ENCODE results near the gene NBPF15.
"Not testable (repeated sequence)": the region's sequence is repeated elsewhere in the genome, so short reads cannot be mapped to it uniquely, and the experiment has no call there.

DNA sequence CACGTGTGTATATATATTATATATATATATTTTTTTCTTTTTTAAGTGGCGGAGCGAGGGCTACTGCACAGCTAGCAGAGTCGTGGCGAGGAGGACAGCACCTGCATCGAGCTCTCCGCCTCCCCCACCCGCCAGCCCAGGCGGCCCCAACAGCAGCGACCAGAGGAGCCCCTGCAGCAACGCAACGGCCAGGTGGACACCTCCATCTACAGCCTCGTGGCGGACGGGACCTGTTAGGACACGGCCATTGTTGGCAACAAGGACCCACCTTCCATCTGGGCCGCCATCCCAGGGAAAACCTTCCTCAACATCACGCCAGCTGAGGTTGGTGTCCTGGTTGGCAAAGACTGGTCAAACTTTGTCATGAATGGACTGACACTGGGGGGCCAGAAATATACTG, 19.1 kb downstream of the NBPF15 start:
- not testable (repeated sequence) for TF ChIP-seq NFRKB (IDR thresholded peaks at IDR 0.05); ZNF384 (IDR thresholded peaks at IDR 0.05); SUZ12 (IDR thresholded peaks at IDR 0.05); FOXK2 (IDR thresholded peaks at IDR 0.05); SP1 (IDR thresholded peaks at IDR 0.05); ELF4 (IDR thresholded peaks at IDR 0.05); FOXA1 (IDR thresholded peaks at IDR 0.05); HDGF (IDR thresholded peaks at IDR 0.05; ENCODE audit: borderline replicate concordance); CTBP1 (IDR thresholded peaks at IDR 0.05; ENCODE audit: borderline replicate concordance); FOXM1 (IDR thresholded peaks at IDR 0.05; ENCODE audit: borderline replicate concordance); BHLHE40 (IDR thresholded peaks at IDR 0.05; ENCODE audit: borderline replicate concordance)
- TF ChIP-seq, protein P1, sequence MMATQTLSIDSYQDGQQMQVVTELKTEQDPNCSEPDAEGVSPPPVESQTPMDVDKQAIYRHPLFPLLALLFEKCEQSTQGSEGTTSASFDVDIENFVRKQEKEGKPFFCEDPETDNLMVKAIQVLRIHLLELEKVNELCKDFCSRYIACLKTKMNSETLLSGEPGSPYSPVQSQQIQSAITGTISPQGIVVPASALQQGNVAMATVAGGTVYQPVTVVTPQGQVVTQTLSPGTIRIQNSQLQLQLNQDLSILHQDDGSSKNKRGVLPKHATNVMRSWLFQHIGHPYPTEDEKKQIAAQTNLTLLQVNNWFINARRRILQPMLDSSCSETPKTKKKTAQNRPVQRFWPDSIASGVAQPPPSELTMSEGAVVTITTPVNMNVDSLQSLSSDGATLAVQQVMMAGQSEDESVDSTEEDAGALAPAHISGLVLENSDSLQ (IDR thresholded peaks at IDR 0.05): not testable (repeated sequence)

All from HEK293T (cell line).